ENCODE measurements around the gene BDKRB1.

The BDKRB1 gene

DNA sequence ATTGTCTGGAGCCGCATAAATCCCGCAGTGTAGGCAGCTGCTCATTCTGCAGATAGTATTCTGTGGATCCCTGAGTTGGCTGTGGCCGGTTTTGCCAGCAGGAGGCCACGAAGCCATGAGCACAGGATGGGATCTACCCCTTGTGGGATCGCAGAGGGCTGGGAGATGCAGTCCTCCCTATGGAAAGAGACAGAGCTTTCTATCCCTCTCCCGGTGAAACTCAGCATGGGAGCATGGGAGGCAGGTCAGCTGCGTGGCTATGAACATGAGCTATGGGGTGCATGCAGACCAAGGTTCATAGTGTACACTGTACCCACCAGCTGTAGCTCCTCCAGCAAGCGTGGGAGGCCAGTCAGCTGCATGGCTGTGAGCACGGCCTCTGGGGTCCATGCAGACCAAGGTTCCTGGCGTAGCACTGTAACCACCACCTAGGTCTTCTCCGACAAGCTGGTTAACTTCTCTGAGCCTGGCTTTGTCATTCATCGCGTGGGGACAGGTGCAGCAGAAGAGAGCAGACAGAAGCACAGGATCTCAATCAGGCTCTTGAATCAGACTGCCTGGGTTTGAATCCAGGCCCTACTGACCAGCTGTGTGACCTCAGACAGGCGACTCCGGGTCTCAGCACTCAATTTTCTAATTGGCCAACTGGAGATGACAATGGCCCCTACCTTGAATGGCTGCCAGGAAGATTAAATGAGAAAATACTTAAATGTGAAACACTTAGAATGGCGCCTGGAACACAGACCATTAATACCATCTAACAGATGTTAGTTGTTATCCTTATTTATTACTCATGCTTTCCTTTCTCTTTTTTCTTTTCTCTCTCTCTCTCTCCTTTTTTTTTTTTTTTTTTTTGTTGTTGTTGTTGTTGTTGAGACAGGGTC is 6.0 kb downstream of the BDKRB1 start:
- no peak for DNase-seq
- Mint-ChIP-seq H3K4me3 (no peak overlapping the region), H3K27ac (no peak overlapping the region), H3K36me3 (ENCODE audit: low read depth) (no peaks in the 10 kb centered on the region), H3K9me3 (no peaks in the 10 kb centered on the region), H3K4me1 (no peaks in the 10 kb centered on the region), H3K27me3 (peaks cover 22% of the 10 kb centered on the region)
- no peak for ATAC-seq

DNA sequence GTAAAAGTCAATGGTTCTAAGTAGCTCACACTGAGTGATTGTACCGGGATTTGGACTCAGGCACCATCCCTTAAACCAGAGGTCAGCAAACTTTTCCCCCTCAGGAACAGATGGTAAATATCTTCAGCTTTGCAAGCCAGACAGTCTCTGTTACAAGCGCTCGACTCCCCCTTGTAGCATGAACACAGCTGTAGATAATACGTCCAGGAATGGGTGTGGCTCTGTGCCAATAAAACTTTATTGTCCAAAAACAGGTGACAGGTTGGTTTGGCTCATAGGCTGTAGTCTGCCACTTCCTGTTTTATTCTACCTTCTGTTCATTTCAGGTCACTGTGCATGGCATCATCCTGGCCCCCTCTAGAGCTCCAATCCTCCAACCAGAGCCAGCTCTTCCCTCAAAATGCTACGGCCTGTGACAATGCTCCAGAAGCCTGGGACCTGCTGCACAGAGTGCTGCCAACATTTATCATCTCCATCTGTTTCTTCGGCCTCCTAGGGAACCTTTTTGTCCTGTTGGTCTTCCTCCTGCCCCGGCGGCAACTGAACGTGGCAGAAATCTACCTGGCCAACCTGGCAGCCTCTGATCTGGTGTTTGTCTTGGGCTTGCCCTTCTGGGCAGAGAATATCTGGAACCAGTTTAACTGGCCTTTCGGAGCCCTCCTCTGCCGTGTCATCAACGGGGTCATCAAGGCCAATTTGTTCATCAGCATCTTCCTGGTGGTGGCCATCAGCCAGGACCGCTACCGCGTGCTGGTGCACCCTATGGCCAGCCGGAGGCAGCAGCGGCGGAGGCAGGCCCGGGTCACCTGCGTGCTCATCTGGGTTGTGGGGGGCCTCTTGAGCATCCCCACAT is 7.6 kb downstream of the BDKRB1 start:
- Mint-ChIP-seq H3K9me3 (no peaks in the 10 kb centered on the region), H3K27ac (no peak overlapping the region), H3K4me3 (no peak overlapping the region), H3K4me1 (no peaks in the 10 kb centered on the region), H3K36me3 (ENCODE audit: low read depth) (no peaks in the 10 kb centered on the region), H3K27me3 (peaks cover 17% of the 10 kb centered on the region)
- ATAC-seq: no peak
- DNase-seq: no peak

DNA sequence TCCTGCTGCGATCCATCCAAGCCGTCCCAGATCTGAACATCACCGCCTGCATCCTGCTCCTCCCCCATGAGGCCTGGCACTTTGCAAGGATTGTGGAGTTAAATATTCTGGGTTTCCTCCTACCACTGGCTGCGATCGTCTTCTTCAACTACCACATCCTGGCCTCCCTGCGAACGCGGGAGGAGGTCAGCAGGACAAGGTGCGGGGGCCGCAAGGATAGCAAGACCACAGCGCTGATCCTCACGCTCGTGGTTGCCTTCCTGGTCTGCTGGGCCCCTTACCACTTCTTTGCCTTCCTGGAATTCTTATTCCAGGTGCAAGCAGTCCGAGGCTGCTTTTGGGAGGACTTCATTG is 8.2 kb downstream of the BDKRB1 start:
- Mint-ChIP-seq H3K27ac (no peak overlapping the region), H3K4me3 (no peak overlapping the region), H3K27me3 (peaks cover 17% of the 10 kb centered on the region), H3K4me1 (no peaks in the 10 kb centered on the region), H3K36me3 (ENCODE audit: low read depth) (no peaks in the 10 kb centered on the region), H3K9me3 (no peaks in the 10 kb centered on the region)
- no peak for ATAC-seq
- no peak for DNase-seq

DNA sequence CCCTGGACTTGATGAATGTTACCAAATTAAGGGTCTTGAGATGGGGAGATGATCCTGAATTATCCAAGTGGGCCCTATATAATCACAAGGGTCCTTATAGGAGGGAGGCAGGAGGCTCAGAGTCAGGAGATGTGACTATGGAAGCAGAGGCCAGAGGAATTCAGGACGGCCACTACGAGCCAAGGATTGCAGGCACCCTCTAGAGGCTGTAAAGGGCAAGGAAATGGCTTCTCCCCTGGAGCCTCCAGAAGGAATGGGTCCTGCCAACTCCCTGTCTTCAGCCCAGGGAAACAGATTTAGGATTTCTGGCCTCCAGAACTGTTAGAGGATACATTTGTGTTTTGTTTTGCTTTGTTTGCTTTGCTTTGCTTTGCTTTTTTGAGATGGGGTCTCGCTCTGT is 8.8 kb downstream of the BDKRB1 start:
- H3K4me3 Mint-ChIP-seq: no peak overlapping the region
- no peak for ATAC-seq

DNA sequence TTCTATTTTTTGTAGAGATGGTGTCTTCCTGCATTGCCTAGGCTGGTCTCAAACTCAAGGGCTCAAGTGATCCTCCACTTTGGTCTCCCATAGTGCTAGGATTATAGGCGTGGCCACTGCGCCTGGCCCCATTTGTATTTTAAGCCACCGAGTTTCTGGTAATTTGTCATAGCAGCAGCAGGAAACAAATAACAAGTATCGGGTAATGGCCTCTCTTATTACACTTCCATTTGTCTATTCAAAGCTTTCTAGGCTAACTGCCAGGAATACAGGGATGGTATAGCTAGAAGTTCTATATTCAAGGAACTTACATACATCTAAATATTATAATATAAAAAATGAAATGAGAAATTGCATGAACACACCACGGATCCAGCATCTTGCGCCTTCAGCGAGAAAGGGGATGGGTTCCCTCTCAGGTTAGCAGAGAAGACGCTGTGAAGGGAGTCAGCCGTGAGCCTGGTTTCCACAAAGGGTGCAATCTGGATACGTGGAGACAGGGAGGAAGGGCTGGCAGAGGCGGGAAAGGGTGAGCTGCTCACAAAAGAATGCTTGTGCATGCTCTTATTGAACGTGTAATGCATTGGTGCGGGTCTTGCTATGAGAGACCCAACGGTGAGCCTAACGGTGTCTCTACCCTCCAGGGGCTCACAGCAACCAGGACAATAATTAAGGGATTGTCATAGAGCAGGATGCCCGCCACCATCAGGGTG is 9.5 kb downstream of the BDKRB1 start:
- Mint-ChIP-seq H3K9me3 (no peaks in the 10 kb centered on the region), H3K4me1 (no peaks in the 10 kb centered on the region), H3K36me3 (ENCODE audit: low read depth) (no peaks in the 10 kb centered on the region), H3K27ac (no peak overlapping the region), H3K27me3 (peaks cover 7% of the 10 kb centered on the region), H3K4me3 (no peak overlapping the region)
- no peak for DNase-seq
- no peak for ATAC-seq

More for the DNA sequence above, 8.8 kb downstream of the BDKRB1 start:
- DNase-seq: no peak
- Mint-ChIP-seq H3K9me3 (no peaks in the 10 kb centered on the region), H3K27me3 (peaks cover 11% of the 10 kb centered on the region), H3K4me1 (no peaks in the 10 kb centered on the region), H3K36me3 (ENCODE audit: low read depth) (no peaks in the 10 kb centered on the region), H3K27ac (no peak overlapping the region)

DNA sequence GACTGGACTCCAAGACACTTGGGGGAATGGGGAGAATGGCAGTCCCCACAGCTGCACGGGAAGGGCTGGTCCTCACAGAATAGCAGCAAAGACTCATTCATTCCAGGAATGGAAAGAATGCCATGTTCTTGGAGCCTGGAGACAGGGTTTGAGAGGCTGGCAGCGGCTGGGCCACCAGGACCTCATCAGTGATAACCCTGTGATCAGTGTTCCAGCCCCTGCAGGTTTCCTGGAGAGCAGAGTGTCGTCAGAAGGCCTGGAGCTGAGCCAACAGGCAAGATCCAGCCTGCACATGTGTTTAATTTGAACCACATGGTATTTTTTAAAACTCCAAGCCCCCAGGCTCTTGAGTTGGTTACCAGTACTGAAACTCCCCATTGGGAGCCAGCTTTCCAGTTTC is 11.3 kb downstream of the BDKRB1 start:
- ATAC-seq (no peak), DNase-seq (no peak)
- no peak overlapping the region for H3K4me3 Mint-ChIP-seq
- no peaks in the 10 kb centered on the region for H3K4me1 Mint-ChIP-seq
- no peaks in the 10 kb centered on the region for H3K36me3 Mint-ChIP-seq (ENCODE audit: low read depth)
- H3K9me3 Mint-ChIP-seq: no peaks in the 10 kb centered on the region
- no peak overlapping the region for H3K27ac Mint-ChIP-seq
- H3K27me3 Mint-ChIP-seq: peaks cover 2% of the 10 kb centered on the region

DNA sequence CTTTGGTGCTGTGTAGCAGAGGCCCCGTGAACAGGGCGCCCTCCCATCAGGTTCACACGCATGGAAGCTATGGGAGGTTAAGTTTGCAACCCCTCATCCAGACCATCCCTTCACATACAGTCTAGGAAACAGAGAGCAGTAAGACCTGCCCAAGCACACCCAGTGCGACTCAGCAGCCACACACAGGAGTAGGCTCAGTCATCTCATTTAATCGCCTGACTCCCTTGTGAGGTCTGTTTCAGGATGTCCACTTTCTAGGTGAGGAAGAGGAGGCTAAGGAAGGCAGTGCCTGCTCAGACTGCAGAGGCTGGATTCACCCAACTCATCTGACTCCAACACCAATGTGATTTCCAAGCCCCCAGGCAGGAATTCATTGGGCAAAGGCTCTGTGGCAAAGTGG is 11.9 kb downstream of the BDKRB1 start:
- Mint-ChIP-seq H3K4me1 (no peaks in the 10 kb centered on the region), H3K27ac (no peak overlapping the region), H3K27me3 (peaks cover 2% of the 10 kb centered on the region), H3K4me3 (no peak overlapping the region), H3K36me3 (ENCODE audit: low read depth) (no peaks in the 10 kb centered on the region), H3K9me3 (no peaks in the 10 kb centered on the region)
- ATAC-seq (no peak), DNase-seq (no peak)

DNA sequence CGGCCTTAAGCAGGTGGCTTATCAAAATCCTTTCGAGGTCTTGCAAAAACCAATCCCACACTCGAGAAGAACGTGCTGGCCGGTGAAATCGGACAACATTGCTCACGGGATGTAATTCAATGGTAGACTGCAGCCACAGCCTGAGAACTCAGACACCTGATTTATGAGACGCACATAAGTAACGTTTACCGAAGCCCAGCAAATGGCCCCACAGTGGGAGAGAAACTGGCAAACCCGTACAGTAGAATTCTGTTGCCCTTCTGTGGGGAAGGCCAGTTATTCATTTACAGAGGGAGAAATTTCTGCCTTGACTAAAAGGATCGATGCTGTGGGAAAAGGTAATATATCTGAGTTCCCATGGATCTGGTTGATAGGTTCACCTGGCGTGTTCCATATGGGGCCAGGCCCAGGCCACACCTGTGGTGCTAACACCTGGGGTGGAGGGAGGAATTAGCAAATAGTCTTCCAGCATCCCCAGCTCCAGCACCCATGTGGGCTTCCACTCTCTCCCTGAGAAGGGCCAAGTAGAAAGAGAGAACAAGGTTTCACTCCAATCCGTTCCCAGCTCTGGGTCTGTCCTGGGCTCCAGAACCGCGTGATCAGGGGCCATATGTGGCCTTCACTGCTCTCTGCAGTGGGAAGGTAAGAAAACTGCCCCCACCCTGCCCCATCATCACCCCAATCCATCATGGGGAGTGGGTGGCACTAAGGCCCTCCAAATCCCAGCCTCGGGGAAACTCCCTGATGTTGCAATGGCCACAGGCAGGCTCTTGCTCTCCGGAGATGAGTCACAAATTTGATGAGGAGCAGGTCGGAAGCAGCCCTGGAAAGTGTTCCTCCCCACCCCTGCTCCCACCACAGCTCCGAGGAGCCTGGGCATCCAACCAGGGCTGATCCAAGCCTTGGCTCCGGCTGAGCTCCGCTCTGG is 12.7 kb downstream of the BDKRB1 start:
- DNase-seq (no peak), ATAC-seq (no peak)
- H3K4me3 Mint-ChIP-seq: no peak overlapping the region
- H3K36me3 Mint-ChIP-seq (ENCODE audit: low read depth): no peaks in the 10 kb centered on the region
- no peaks in the 10 kb centered on the region for H3K4me1 Mint-ChIP-seq
- peaks cover 2% of the 10 kb centered on the region for H3K27me3 Mint-ChIP-seq
- no peaks in the 10 kb centered on the region for H3K9me3 Mint-ChIP-seq
- H3K27ac Mint-ChIP-seq: no peak overlapping the region

DNA sequence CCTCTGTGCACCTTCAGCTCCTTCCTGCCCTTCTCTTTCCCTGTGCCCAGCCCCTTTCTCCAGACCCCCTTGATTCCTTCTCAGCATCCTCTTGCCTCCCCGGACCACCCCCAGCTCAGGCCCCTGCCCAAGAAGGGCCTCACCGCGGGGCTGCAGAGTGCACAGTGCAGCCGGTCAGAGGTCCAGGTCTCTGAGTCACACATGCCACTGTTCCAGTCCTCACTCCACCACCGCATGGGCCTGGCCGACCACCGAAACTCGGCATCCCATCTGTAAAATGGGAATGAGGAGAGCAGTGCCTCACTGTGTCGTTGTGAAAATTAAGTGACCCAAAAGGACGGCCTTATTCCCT is 13.3 kb downstream of the BDKRB1 start:
- Mint-ChIP-seq H3K36me3 (ENCODE audit: low read depth) (no peaks in the 10 kb centered on the region), H3K4me1 (no peaks in the 10 kb centered on the region), H3K9me3 (no peaks in the 10 kb centered on the region), H3K4me3 (no peak overlapping the region), H3K27me3 (peaks cover 2% of the 10 kb centered on the region), H3K27ac (no peak overlapping the region)
- DNase-seq (no peak), ATAC-seq (no peak)

DNA sequence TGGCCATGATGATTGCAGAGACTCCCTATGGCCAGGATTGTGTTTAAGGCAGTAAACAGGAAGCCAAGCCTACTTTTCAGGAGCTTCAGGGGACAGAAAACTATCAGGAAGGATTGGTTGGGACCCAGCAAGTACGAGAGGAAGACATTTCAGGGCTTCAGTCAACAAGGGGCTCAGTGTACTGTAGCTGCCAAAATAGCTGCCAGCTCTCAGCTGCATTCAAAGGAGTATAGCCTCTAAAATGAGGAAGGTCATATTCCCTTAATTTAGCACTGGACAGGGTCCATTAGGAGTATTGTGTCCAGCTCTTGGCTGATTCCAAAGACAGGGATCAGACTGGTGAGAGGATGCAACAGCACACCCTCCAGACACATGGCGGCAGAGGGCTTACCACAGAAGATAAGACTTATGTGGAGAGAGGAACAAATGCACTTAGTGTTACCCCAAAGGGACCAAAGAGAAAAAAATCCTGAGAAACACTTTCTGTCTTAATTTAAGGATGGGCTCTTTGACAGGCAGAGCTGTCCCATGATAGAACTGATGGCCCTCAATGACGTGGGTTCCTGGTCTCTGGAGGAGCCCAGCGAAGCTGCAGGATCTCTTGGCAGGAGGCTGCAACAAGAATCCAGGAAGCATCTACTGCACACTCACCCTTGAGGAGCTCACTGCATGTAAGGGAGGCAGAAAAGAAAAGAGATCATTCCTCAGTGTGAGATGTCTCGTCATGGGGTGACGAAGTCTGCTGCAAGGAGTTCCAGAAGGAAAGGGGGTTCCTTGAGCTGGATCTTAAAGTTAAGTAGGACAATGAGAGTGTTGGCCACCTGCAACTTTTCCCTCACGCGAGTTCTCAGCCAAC is 14.8 kb downstream of the BDKRB1 start:
- H3K36me3 Mint-ChIP-seq (ENCODE audit: low read depth): no peaks in the 10 kb centered on the region
- H3K27ac Mint-ChIP-seq: no peak overlapping the region
- H3K9me3 Mint-ChIP-seq: no peaks in the 10 kb centered on the region
- ATAC-seq: no peak
- no peaks in the 10 kb centered on the region for H3K4me1 Mint-ChIP-seq
- peaks cover 2% of the 10 kb centered on the region for H3K27me3 Mint-ChIP-seq
- no peak overlapping the region for H3K4me3 Mint-ChIP-seq
- DNase-seq: no peak

DNA sequence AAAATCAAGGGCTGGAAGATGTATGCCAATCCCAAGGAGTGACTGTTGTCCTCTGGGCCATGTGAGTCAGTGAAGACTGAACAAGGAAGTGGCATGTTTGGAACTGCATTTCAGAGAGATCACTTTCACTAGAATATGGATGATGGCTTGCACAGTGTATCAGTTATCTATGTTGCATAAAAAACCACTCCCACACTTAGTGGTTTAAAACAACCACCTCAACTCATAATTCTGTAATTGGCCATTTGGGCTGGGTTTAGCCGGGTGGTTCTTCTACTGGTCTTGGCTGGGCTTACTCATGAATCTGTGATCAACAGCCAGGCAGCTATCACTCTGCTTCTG is 15.4 kb downstream of the BDKRB1 start:
- H3K27ac Mint-ChIP-seq: no peak overlapping the region
- no peak for DNase-seq
- no peak for ATAC-seq
- H3K4me3 Mint-ChIP-seq: no peak overlapping the region
- H3K27me3 Mint-ChIP-seq: peaks cover 1% of the 10 kb centered on the region
- H3K36me3 Mint-ChIP-seq (ENCODE audit: low read depth): no peaks in the 10 kb centered on the region
- no peaks in the 10 kb centered on the region for H3K9me3 Mint-ChIP-seq
- H3K4me1 Mint-ChIP-seq: no peaks in the 10 kb centered on the region

DNA sequence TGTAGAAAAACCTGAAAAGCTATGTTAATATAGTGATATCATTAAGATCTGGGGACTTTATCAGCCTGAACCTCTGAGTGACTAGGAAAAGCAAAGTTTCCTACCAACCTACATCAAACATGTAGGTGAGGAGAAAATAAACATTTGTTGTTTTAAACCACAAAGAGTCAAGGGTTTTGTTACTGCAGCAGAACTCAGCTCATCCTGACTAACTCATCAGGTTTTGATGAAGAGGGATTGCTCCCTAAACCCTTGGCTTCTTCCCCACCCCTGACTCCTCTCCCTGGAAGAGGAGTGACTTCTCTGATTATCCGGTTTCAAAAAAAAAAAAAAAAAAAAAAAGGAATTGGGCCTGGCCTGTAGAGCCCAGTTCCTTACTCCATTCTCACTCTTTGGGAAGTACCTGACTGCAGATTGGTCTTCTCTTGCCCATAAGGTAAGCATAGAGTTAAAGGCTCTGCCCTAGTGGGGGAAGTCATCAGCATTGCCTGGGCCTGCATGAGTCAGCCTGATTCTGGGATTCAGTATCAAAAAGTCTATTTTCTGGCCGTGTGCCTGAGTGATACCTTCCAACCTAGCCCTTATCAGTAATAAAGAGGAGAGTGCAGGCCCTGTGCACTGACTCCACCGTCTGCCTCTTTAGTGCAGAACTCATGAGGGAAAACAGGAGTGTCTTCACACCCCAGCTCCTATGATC is 16.9 kb downstream of the BDKRB1 start:
- no peak for ATAC-seq
- Mint-ChIP-seq H3K9me3 (peaks cover 4% of the 10 kb centered on the region), H3K36me3 (ENCODE audit: low read depth) (no peaks in the 10 kb centered on the region), H3K27me3 (no peaks in the 10 kb centered on the region), H3K27ac (no peak overlapping the region), H3K4me3 (no peak overlapping the region), H3K4me1 (no peaks in the 10 kb centered on the region)
- no peak for DNase-seq

DNA sequence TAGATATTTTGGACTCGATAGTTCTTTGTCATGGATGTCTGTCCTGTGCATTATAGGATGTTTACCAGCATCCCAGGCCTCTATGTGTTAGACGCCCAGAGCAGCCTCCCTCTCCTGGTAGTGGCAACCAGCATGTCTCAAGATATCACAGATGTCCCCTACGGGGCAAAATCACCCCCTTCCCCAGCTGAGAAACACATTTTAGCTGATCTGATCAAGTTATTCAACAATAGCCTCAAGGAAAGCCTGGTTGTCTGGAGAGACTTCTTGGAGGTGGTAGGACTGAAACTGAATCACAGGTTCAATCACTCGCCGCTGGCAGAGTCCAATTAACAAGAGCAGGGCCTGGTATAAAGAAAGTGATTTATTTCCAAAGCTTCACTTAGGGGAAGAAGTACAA is 17.6 kb downstream of the BDKRB1 start:
- no peak overlapping the region for H3K4me3 Mint-ChIP-seq
- H3K36me3 Mint-ChIP-seq (ENCODE audit: low read depth): no peaks in the 10 kb centered on the region
- H3K27ac Mint-ChIP-seq: no peak overlapping the region
- ATAC-seq: no peak
- peaks cover 8% of the 10 kb centered on the region for H3K9me3 Mint-ChIP-seq
- no peak for DNase-seq
- H3K4me1 Mint-ChIP-seq: no peaks in the 10 kb centered on the region
- no peaks in the 10 kb centered on the region for H3K27me3 Mint-ChIP-seq
